ENCODE results near the gene CERT1.
"Not testable (repeated sequence)": the region's sequence is repeated elsewhere in the genome, so short reads cannot be mapped to it uniquely, and the experiment has no call there.

Gene CERT1

GRCh38 chr5:75511435-75512382 lies at the start of gene CERT1, which contains the start of gene POLK:
CERT1 (minus strand) TSS chr5:75511629; CDS start chr5:75511207, 422 bp downstream.
POLK (plus strand) TSS chr5:75511891.
- TF ChIP-seq CTCF (IDR thresholded peaks at IDR 0.05), result no peak
- Mint-ChIP-seq H3K4me3 (peak within 1 kb of the TSS; percentile 96), H3K9me3 (peaks cover 9% of the 10 kb centered on the region), H3K4me1 (peaks cover 40% of the 10 kb centered on the region), H3K27me3 (ENCODE audit: low read depth, poor library complexity) (no peaks in the 10 kb centered on the region), H3K27ac (peak within 1 kb of the TSS; percentile 96), H3K36me3 (ENCODE audit: low read depth) (peaks cover 30% of the 10 kb centered on the region)
- peak; percentile 94 for DNase-seq

GRCh38 chr5:75560655-75561054 lies 49.2 kb upstream of the CERT1 start:
- not testable (repeated sequence) for H3K27ac Mint-ChIP-seq; H3K4me3 Mint-ChIP-seq; H3K27me3 Mint-ChIP-seq (ENCODE audit: low read depth, poor library complexity); H3K4me1 Mint-ChIP-seq; DNase-seq
- peaks cover 88% of the 10 kb centered on the region for H3K36me3 Mint-ChIP-seq (ENCODE audit: low read depth)
- peaks cover 54% of the 10 kb centered on the region for H3K9me3 Mint-ChIP-seq

- Mint-ChIP-seq H3K36me3 (ENCODE audit: low read depth) (peaks cover 83% of the 10 kb centered on the region), H3K4me3 (no peak overlapping the region), H3K27me3 (ENCODE audit: low read depth, poor library complexity) (no peaks in the 10 kb centered on the region), H3K27ac (no peak overlapping the region), H3K4me1 (no peaks in the 10 kb centered on the region), H3K9me3 (peaks cover 41% of the 10 kb centered on the region)
- no peak for DNase-seq
- no peak for TF ChIP-seq CTCF (IDR thresholded peaks at IDR 0.05)
Observed at GRCh38 chr5:75558981-75559632, 47.7 kb upstream of the CERT1 start.

GRCh38 chr5:75558221-75558620 lies 46.8 kb upstream of the CERT1 start:
- H3K27ac Mint-ChIP-seq, result no peak overlapping the region
- H3K36me3 Mint-ChIP-seq (ENCODE audit: low read depth), result peaks cover 76% of the 10 kb centered on the region
- H3K4me3 Mint-ChIP-seq, result no peak overlapping the region
- H3K27me3 Mint-ChIP-seq (ENCODE audit: low read depth, poor library complexity), result no peaks in the 10 kb centered on the region
- peaks cover 32% of the 10 kb centered on the region for H3K9me3 Mint-ChIP-seq
- no peak for TF ChIP-seq CTCF (IDR thresholded peaks at IDR 0.05)
- H3K4me1 Mint-ChIP-seq, result no peaks in the 10 kb centered on the region
- no peak for DNase-seq

- DNase-seq, result no peak
- H3K4me1 Mint-ChIP-seq, result no peaks in the 10 kb centered on the region
- H3K9me3 Mint-ChIP-seq, result peaks cover 6% of the 10 kb centered on the region
- no peaks in the 10 kb centered on the region for H3K27me3 Mint-ChIP-seq (ENCODE audit: low read depth, poor library complexity)
- peaks cover 67% of the 10 kb centered on the region for H3K36me3 Mint-ChIP-seq (ENCODE audit: low read depth)
- no peak overlapping the region for H3K27ac Mint-ChIP-seq
- H3K4me3 Mint-ChIP-seq, result no peak overlapping the region
- no peak for TF ChIP-seq CTCF (IDR thresholded peaks at IDR 0.05)
Observed at GRCh38 chr5:75553358-75553757, 41.9 kb upstream of the CERT1 start.

GRCh38 chr5:75552764-75553163 lies 41.3 kb upstream of the CERT1 start:
- no peaks in the 10 kb centered on the region for H3K27me3 Mint-ChIP-seq (ENCODE audit: low read depth, poor library complexity)
- no peak overlapping the region for H3K27ac Mint-ChIP-seq
- H3K36me3 Mint-ChIP-seq (ENCODE audit: low read depth), result peaks cover 61% of the 10 kb centered on the region
- H3K4me3 Mint-ChIP-seq, result no peak overlapping the region
- no peak for TF ChIP-seq CTCF (IDR thresholded peaks at IDR 0.05)
- peaks cover 4% of the 10 kb centered on the region for H3K9me3 Mint-ChIP-seq
- no peak for DNase-seq
- H3K4me1 Mint-ChIP-seq, result no peaks in the 10 kb centered on the region

Measured in nephron progenitor cell (in vitro differentiated cells).